ENCODE data around the gene SYNE1.
A peak's percentile ranks its signal among the peaks of the same experiment; 100 is the strongest.

The SYNE1 gene

GRCh38 chr6:152314483-152314832, 322.7 kb downstream of the SYNE1 start:
- DNase-seq (ENCODE audit: low spot score), result no peak

- no peak for DNase-seq (ENCODE audit: low spot score)
Observed at GRCh38 chr6:152313542-152314482, 323.4 kb downstream of the SYNE1 start.

- DNase-seq (ENCODE audit: low spot score), result no peak
Observed at GRCh38 chr6:152312434-152312833, 324.7 kb downstream of the SYNE1 start.

GRCh38 chr6:152310371-152310954, 326.7 kb downstream of the SYNE1 start:
- no peak for DNase-seq (ENCODE audit: low spot score)

GRCh38 chr6:152309648-152310047, 327.5 kb downstream of the SYNE1 start:
- DNase-seq (ENCODE audit: low spot score), result no peak

- no peak for DNase-seq (ENCODE audit: low spot score)
Observed at GRCh38 chr6:152309006-152309405, 328.2 kb downstream of the SYNE1 start.

GRCh38 chr6:152308306-152308705, 328.9 kb downstream of the SYNE1 start:
- DNase-seq (ENCODE audit: low spot score), result no peak

GRCh38 chr6:152305672-152306071, 331.5 kb downstream of the SYNE1 start:
- no peak for DNase-seq (ENCODE audit: low spot score)

GRCh38 chr6:152301765-152302568, 335.2 kb downstream of the SYNE1 start:
- peak; percentile 82 for DNase-seq (ENCODE audit: low spot score)

GRCh38 chr6:152301021-152301764, 336.0 kb downstream of the SYNE1 start:
- DNase-seq (ENCODE audit: low spot score), result no peak

GRCh38 chr6:152300517-152300916, 336.6 kb downstream of the SYNE1 start:
- no peak for DNase-seq (ENCODE audit: low spot score)

GRCh38 chr6:152298848-152299735, 338.1 kb downstream of the SYNE1 start:
- no peak for DNase-seq (ENCODE audit: low spot score)

GRCh38 chr6:152298055-152298647, 339.0 kb downstream of the SYNE1 start:
- no peak for DNase-seq (ENCODE audit: low spot score)

GRCh38 chr6:152296648-152297376, 340.4 kb downstream of the SYNE1 start:
- DNase-seq (ENCODE audit: low spot score), result peak; percentile 37

- no peak for DNase-seq (ENCODE audit: low spot score)
Observed at GRCh38 chr6:152295920-152296319, 341.2 kb downstream of the SYNE1 start.

GRCh38 chr6:152295346-152295745, 341.8 kb downstream of the SYNE1 start:
- peak; percentile 70 for DNase-seq (ENCODE audit: low spot score)

- no peak for DNase-seq (ENCODE audit: low spot score)
Observed at GRCh38 chr6:152293404-152293803, 343.8 kb downstream of the SYNE1 start.

GRCh38 chr6:152292555-152292954, 344.6 kb downstream of the SYNE1 start:
- no peak for DNase-seq (ENCODE audit: low spot score)

- no peak for DNase-seq (ENCODE audit: low spot score)
Observed at GRCh38 chr6:152290693-152291092, 346.5 kb downstream of the SYNE1 start.

GRCh38 chr6:152277826-152278329, 359.3 kb downstream of the SYNE1 start:
- DNase-seq (ENCODE audit: low spot score), result no peak

Measured in kidney tubule cell (primary cell).